ENCODE results near the gene POTEF.
"Not testable (repeated sequence)": the region's sequence is repeated elsewhere in the genome, so short reads cannot be mapped to it uniquely, and the experiment has no call there.

The POTEF gene

DNA sequence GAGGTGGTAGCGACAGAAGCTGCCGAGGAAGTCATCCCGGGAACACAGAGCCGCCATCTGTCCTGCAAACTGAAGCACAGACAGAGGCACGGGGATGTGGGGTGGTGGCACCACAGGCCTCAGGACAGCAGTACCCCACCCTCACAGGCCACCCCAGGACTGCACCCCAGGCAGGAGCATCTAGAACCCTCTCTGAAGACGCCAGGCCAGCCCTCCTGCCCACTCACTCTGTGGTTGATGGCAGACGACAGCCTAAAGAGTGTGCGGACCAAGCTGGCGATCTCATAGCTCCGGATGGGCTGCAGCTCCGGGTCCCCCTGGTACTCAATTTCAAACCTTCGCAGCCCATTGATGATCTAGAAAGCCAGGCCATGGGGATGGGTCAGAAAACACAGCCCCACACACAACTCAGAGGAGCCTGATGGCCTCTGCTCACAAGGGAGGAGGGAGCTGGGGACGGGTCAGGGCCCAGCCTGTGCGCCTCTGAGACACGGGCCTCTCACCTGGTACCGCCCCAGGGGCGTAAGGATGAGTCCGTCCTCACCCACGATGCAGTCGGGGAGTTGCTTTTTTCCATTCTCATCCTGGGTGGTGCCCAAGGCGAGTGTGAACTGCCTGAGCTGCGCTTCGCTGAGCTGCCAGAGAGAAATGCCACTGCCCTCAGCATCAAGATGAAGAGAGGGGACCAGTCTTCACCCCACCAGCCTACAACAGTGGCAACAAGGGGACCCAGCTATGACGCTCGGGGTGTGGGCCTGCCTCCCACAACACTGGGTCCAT lies 24.0 kb upstream of the POTEF start:
- ATAC-seq, result no peak

DNA sequence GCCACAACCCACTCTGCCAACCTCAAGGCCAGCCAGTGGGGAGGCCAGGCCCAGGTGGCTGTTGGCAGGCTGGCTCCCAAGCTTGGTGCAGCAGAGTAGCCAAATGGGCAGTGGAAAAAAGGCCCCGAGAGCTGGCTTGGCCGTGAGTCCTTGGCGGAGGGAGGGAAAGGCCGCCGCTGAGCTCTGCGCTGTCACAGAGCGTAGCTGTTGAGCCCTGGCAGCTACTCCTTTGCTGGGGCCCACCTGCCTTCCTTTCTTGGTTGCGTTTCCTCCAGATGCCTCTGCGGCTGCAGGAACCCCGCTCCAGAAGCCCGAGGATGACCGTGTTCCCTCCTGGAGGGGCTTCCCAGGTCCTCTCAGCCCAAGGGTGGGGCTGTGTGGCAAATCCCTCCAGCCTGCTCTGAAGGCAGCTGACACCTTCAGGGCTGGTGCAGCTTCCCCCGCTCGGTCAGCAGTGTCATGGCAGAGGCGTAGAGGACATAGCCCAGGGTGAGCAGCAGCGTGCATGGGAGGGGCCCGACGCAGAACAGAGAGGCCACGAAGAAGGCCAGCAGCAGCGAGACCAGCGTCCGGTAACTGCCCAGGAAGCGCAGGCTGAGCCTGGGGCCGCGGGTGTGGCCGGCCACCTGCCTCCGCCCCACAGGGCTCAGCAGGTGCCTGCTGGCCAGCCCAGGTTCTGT lies 23.3 kb upstream of the POTEF start:
- ATAC-seq, result not testable (repeated sequence)

DNA sequence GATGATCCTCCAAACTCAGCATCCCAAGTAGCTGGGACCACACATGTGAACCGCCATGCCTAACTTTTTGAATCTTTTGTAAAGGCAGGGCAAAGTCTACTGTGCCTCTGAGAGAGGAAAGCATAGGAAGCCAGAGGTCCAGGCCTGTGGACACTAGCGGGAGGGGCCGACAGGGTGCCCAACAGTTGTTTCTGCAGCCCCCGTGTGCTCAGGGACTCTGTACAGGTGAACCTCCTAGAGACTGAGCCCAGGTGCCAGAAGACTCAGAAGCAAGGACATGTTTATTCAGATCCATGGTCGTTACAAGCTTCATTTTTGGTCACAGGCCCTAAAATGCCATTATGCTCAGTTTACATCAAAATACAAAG lies 22.1 kb upstream of the POTEF start:
- ATAC-seq, result not testable (repeated sequence)

DNA sequence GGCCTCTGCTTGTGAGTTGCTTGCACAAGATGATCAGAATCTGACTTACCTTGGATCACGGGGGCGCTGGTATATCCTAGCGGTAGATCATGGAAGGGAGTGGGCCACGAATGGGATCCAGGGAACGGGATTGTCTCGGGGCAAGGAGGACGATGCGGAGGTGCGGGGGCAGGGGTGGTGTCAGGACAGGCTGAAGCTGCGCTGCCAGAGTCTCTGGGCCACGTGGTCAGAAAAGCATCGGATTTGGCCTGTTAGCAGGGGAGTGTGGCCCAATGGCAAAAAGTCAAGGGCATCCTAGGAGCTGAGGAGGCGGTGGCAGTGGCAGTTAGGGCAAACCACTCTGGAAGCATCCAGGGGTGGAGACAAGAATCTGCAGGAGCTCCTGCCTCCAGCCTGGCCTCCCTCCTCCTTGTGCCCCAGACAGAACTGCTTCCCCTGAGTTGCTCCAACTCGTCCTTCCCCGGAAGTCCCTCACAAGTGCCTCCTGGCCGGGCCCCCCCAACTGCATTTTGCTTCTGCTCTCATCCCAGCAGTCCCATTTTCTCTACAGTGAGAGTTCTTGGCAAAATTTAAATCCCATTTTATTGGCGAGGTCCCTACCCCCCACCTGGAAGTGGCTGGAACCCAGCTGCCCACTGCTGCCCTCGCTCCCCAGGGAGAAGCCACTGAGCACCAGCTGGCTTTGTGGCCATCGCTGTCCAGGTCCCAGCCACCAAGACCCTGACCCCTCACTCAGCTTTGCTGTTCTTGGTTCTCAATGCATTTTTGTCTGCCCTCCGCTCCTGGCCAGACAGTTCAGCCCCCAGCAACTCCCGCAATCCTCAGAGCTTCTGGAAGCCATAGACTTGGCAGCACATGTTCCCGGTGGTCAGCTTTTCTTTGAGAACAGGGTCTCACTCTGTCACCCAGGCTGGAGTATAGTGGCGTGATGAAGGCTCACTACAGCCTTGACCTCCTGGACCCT lies 21.4 kb upstream of the POTEF start:
- no peak for ATAC-seq

DNA sequence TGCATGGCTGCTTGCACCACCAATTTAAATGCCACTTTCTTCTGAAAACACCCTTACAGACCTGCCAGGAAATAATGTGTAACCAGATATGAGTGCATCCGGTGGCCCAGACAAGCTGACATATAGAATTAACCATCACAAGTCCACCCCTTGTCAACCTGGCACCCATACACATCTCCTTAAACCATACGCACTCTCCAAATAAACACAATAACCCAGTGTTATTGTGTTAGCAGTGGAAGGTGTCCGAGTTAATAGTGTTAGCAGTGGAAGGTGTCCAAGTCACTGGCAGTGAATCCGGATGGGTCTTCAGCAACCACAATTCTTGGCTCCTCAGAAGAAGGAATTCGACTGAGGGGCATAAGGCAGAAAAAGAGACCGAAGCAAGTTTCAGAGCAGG lies 19.5 kb upstream of the POTEF start:
- not testable (repeated sequence) for ATAC-seq

DNA sequence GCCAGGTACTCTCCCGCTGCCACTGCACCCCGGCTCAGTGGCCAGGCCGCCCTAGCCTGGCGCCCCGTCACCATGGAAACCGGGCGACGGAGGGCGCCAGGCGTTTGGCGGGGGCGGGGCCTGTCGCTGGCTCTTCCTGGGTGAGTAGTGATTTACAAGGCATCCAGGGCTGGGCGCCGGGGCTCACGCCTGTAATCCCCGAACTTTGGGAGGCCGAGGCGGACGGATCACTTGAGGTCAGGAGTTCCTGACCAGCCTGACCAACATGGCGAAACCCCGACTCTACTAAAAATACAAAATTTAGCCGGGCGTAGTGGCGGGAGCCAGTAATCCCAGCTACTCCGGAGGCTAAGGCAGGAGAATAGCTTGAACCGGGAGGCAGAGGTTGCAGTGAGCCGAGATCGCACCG lies 16.0 kb upstream of the POTEF start, which contains the start of gene CCDC74B:
Gene CCDC74B, minus strand, starts transcription at position 107 of the 409 bp plus-strand sequence. CDS start 116 bp downstream, outside the sequence.
- peak; percentile 83 to 88 for ATAC-seq

DNA sequence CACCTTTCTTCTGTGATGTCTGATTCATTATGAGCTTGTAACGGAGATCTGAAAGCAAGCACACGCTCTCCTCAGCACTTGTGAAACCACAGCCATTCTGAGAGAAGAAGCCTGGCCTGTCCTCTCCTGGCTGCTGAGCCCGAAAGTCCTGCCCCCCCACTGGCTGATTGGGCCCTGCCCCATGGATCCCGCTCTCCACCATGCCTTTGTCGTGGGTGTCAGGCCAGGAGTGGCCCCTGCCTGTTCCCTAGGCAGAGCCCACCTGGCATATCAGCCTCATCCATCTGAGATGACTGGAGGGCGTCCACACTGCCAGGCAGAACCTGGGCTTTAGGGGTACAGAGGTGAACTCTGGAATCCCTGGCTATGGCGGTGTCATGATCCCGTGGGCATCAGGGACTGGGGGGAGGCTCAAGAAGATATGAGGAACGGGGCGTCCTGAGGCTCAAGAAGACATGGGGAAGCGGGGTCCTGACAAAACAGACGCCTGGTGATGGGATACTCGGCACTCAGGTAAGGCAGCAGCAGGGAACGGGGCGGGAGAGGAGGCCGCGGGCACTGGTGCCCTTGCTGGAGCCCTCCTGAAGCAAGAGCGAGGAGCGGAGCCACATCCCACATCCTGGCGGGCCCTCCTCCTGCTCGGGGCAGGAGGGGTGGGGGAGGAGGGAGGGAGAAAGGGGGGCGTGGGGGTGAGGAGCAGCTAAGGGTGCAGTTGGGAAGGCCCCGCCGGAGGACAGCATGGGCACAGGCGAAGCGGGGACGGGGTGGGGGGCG lies 14.4 kb upstream of the POTEF start:
- ATAC-seq, result not testable (repeated sequence)

DNA sequence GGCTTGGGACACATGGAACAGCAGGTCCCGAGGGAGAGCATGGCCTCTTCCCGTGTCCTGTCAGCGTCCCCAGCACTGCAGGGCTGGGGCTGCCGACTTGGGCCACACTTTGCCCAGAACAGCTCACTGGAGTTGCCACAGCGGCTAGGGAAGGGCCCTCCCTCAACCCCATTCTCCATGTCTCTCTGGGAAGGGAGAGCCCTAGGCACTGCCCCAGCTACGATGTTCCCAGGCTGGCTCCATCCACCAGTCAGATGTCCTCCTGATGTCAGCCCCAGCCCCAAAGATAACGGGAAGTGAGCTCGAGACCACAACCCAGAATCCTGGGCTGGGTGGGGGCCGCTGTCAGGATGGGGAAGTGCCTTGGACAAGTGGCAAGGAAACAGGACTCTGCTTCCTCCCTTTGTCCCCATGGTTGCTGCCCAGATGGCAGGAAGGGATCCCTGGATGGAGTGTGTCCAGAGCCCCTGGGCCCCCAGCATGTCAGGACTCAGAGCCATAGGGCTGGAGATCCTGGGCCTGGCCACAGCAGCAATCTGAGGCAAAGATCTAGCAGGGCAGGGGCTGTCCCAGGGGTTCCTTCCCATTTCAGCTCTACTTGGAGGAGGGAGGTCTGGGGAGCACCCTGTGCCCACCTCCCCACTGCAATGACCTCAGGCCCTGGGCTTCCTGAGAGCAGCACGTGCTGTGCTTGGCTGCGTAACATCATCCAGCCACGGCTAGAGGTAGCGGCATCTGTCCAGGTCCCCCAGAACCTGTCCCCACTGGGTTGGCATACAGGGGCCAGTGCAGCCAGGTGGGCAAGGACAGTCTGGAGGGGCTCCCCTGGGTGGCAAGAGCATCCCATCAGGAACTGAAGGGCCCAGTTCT lies 13.6 kb upstream of the POTEF start:
- ATAC-seq, result not testable (repeated sequence)

DNA sequence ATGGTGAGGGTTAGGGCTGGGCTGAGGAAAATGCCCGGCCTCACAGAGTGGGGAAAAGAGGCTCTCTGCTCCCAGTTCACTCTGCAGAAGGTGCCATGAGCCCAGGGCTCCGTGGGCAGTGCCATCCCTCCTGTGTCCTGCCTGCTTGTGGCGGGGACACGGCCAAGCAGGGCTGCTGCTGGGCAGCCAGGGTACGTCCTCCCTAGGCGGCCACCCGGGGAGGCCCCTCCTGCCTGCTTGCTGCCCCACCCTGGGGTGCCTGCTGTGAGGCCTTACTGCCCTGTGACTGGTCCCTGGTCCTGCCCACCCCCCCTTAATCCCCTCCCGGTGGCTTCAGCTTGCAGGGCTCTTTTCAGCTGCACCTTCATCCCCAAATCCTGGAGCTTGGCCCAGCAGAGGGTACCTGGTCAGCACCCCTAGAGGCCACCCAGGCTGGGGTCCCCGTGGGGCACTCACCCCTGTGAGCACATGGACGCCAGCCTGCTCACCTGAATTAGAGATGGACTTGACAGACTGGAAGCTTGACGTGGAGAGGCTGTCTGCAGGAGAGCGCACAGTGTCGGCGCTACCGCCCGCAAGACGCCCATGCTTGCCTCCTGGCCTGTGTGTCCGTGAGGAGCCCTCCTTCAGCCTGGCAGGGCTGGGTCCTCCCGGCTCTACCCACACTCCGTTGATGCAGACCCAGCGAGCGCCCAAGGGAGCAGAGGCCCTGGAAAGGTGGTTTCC lies 12.8 kb upstream of the POTEF start:
- ATAC-seq, result not testable (repeated sequence)

DNA sequence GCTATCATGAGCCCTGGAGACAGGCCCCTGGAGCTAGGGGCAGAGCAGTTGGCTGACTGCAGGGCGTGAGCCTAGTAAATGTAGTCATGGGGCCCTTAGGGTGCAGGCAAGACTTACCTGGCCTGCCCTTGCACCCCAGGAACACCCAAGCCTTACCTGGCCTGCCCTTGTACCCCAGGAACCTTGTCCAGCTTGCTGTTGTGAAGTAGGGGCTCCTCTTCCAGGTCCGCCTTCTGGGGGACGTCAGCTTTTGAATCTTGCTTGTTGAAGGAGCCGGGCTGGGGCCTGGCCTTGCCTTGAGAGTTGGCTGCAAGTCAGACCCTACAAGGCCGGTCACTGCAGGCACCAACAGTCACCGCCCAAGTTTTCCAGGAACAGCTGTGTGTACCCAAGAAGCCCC lies 12.0 kb upstream of the POTEF start:
- not testable (repeated sequence) for ATAC-seq

DNA sequence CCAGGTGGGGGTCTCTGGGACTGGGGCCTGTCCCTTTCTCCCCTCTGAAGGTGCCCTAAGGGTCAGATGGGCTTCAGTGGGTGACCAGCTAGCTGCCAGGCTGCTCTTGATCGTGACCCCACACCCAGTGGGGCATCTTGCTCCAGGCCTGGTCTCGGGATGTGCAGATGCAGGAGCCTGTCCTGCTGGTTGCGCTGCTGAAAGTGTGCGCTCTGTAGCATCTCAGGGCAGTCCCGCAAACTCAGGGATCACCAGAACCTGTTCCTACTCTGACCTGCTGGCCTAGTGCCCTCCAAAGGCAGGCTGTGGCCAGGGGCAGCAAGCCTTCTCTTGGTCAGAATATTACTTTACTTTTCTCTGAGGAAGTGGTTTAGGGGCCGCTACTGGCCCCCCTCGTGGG lies 11.5 kb upstream of the POTEF start:
- ATAC-seq, result not testable (repeated sequence)

DNA sequence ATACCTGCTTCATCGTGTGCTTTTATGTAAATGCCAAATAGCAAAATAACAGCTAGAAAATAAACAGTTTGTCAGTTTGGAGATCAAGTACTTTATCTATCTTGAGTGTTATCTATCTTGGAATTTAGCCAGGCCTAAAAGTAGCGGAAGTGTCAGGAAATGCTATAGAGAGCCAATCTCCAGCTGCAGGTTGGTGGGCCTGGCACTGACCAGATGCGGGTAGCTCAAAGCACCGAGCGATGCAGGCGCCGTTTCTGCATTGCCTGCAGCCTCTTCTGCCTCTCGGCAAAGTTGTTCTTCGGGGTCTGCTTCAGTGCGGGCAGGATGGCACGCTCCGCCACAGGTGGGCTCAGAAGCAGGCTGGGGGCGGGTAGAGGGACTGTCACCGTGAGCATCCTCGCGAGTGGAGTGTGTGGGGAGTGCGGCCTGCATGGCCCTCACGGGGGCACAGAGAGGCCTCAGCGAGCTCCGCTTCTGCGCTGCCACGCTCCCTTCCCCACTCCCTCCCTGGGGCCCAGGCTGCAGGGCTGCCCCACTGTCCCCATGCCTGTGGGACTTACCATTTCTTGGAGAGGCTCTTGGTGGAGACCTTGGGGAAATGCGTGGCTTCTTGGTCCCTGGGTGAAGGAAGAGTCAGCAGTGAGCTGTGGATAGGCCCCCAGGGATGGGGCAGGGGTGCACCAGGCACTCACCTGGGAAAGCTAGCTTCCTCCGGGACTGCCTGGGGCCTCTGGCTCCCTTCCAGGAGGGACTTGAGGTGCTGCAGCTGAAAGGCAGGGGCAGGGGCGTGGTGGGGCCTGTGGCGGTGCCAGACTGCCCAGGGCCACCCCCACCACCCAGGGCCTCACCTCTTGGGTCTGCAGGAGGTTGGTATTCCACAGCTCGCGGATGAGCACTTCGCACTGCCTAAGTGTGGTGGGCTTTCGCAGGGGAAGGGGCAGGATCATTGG lies 10.6 kb upstream of the POTEF start:
- not testable (repeated sequence) for ATAC-seq

DNA sequence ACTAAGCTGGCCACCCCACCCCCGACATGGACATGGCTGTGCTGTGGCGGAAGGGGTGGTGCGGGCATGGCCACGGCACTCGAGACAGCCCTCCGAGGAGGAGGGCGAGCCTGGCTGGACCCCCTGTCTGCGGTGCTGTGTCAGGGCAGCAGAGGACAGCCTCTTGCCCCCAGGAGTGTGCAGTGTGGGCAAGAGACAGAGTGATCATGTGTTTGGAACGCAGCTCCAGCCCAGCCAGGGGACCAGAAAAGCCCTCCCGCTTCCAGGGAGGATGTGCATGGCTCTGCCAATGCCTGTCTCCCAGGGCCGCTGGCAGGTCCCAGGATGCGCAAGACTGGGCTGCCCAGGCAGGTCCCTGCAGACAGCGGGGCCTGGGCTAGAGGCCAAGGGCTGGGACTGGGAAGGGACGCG lies 9.8 kb upstream of the POTEF start:
- not testable (repeated sequence) for ATAC-seq

DNA sequence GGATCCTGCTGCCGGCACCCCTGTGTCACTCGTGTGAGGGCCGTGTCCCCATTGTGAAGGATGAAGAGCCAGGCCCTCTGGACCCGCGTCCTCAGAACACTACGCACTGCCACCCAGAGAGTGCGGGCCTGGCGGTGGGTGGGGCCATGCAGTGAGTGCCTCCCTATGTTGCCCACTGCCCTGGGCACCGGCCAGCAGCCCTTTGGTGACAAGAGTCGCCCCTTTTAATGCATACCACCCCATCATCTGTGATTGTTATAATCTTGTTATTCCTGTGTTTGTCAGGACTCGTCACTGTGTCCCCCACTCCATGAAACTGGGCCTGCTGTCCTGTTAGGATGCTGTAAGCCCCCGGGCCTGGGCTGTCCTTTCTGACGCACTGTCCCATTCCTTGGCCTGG lies 9.3 kb upstream of the POTEF start:
- not testable (repeated sequence) for ATAC-seq

DNA sequence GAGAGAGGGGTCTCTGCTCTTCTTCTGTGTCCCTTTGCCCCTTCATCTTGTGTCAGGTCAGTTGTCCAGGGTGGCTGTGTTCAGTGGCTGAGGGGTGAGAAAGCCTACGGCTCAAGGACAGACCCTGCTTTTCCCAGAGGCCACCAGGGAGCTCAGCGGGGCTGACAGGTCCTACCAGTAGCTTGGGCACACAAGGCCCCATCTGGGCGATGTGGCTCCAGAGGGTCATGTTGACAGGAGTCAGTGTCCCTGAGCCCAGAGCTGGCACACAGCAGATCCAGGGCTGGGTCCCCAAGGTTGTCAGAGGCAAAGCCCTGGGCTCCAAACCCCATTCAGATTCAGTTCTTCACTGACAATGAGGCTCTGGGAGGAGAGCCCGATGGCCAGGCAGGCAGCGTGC lies 8.1 kb upstream of the POTEF start:
- ATAC-seq, result not testable (repeated sequence)

DNA sequence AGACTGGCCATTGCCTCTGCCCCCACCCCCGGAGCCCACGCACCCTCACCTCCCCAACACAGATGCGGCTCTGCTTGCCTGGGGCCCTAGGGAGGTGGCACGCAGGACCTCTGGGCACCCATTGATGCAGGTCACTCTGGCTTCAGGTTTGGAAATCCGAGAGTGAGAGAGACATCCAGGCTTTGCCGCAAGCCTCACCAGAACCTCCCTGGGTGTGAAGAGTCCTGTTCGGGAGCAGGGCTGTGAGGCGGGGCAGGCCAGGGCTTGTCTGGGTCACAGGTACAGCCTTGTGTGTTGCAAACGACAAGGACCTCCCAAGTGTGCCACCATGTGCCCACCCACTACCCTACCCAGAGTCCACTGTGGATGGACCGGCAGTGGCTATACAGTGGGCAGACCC lies 7.5 kb upstream of the POTEF start:
- ATAC-seq, result not testable (repeated sequence)

DNA sequence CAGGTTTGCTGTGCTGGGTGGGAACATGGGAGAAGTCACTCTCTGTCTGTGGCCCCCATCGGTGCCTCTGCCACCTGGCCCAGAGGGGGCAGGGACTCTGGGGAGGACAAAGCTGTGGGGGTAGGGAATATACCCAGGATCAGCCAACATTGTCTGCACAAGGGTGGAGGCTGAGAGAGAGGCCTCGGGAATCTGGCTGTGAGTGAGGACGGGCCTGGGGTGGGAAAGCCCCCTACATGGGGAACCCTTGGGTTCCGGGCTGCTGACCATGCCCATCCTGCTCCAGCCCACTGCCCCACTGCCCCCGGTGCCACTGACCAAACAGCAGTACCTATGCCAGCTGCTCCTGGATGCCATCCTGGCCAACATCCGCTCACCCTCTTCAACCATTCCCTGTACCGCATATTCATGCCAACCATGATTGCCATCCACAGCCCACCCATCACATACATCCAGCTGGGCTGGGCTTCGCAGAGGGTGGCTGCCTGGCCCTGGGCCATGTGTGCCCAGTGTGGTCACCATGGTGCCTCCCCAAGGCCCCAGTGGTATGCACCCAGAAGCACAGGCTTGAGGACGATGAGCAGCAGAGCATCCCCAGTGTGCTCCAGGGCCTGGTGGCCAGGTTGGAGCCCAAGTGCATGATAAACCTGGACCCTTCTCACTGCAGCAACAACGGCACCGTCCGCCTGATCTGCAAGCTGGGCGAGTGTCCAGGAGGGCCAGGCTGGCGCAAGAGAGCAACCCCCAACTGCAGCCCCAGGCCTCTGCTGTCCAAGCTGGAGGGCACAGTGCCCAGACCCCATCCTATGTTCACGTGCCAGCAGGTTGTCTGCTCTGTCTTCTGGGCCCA lies 6.9 kb upstream of the POTEF start:
- ATAC-seq, result no peak

DNA sequence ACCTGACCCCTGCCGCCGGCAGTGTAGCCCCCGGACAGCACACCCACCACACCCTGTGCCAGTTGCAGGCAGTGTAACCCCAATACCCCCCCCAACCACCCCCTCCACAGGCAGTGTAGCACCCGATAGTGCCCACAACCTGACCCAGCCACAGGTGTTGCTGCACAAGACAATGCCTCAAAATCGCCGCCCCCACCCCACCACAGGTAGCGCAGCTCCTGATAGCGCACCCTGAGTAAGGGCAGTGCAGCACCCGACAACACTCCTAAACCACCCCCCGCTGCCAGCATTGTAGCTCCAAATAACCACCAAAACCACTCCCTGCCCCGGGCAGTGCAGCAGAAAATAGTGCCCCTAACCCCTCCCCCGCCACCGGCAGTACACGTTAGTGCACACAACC lies 558 bp downstream of the POTEF start:
- not testable (repeated sequence) for ATAC-seq

Data from activated CD4-positive, CD25-positive, alpha-beta regulatory T cell treated with anti-CD3 and anti-CD28 coated beads, Interleukin-2, amount 50 U/mL, for 24 hours (primary cell).